ENCODE measurements around the gene TMEM101. TPM values are rescaled to one million over a fixed set of nuclear protein-coding genes. Genes with fewer than 3 reads are reported as not detected.

TMEM101 gene
- total RNA-seq, 1 experiment from 2014 or later, result 32.1 TPM

GRCh38 chr17:44008205-44008909, 6.4 kb downstream of the TMEM101 start:
- ATAC-seq, result no peak
- peak overlapping the region; percentile 92 for H3K4me3 Mint-ChIP-seq
- DNase-seq (ENCODE audit: low spot score), result peak; percentile 46
- peak overlapping the region; percentile 72; the same call in 1 of the 2 replicates for H3K27ac Mint-ChIP-seq
- H3K9me3 Mint-ChIP-seq, result no peaks in the 10 kb centered on the region
- peaks cover 23% of the 10 kb centered on the region for H3K27me3 Mint-ChIP-seq (ENCODE audit: low read depth)
- ChIA-PET POLR2A (interaction anchor here (0.9 to 1.0 kb wide), 2 partner anchors 62 to 70 kb away, joined by 3 read pairs; partner anchors contain the start of gene G6PC3), CTCF (interaction anchor here (0.5 to 7.0 kb wide), 19 partner anchors 11 to 337 kb away, joined by 3 to 74 read pairs (median 5); partner anchors contain the start of genes GRN, MPP2 and PPY)
- peaks cover 10% of the 10 kb centered on the region; the same call in 1 of the 2 replicates for H3K36me3 Mint-ChIP-seq
- peaks cover 17% of the 10 kb centered on the region for H3K4me1 Mint-ChIP-seq
- TF ChIP-seq HMGA2 (CRISPR knock-in tag; IDR thresholded peaks at IDR 0.05), result no peak
- no peak for TF ChIP-seq USF2 (CRISPR knock-in tag; IDR thresholded peaks at IDR 0.05)
- no peak for TF ChIP-seq GTF2I (CRISPR knock-in tag; conservative IDR thresholded peaks at IDR 0.05)
- no peak for TF ChIP-seq ZNF532 (CRISPR knock-in tag; IDR thresholded peaks at IDR 0.05; ENCODE audit: borderline replicate concordance)
- TF ChIP-seq TCF7 (CRISPR knock-in tag; IDR thresholded peaks at IDR 0.05; ENCODE audit: low read depth), result no peak
- TF ChIP-seq MYBL2 (CRISPR knock-in tag; IDR thresholded peaks at IDR 0.05), result no peak
- no peak for TF ChIP-seq ETV6 (CRISPR knock-in tag; IDR thresholded peaks at IDR 0.05)
- no peak for TF ChIP-seq USF1 (CRISPR knock-in tag; IDR thresholded peaks at IDR 0.05)
- no peak for TF ChIP-seq HMGXB4 (CRISPR knock-in tag; IDR thresholded peaks at IDR 0.05)

- ATAC-seq (peak; percentile 0), DNase-seq (ENCODE audit: low spot score) (no peak)
- Mint-ChIP-seq H3K27ac (peak overlapping the region; percentile 72; the same call in 1 of the 2 replicates), H3K4me3 (peak overlapping the region; percentile 92), H3K36me3 (peaks cover 10% of the 10 kb centered on the region; the same call in 1 of the 2 replicates), H3K9me3 (no peaks in the 10 kb centered on the region), H3K4me1 (peaks cover 17% of the 10 kb centered on the region), H3K27me3 (ENCODE audit: low read depth) (peaks cover 23% of the 10 kb centered on the region)
- ChIA-PET POLR2A (interaction anchor here (1.4 kb wide), 1 partner anchor 215 kb away, joined by 3 read pairs; no protein-coding TSS in a partner anchor), CTCF (interaction anchor here (0.7 to 7.0 kb wide), 22 partner anchors 10 to 338 kb away, joined by 3 to 74 read pairs (median 7); partner anchors contain the start of genes GRN, HDAC5, MPP2 and PPY)
- peak; percentile 15; the same call in 1 of the 2 replicates for TF ChIP-seq USF2 (CRISPR knock-in tag; IDR thresholded peaks at IDR 0.05)
- no peak for TF ChIP-seq NR2C2 (CRISPR knock-in tag; IDR thresholded peaks at IDR 0.05)
- TF ChIP-seq ZNF281 (CRISPR knock-in tag; IDR thresholded peaks at IDR 0.05), result no peak
- no peak for TF ChIP-seq ZNF138 (CRISPR knock-in tag; conservative IDR thresholded peaks at IDR 0.05)
- TF ChIP-seq E2F1 (CRISPR knock-in tag; IDR thresholded peaks at IDR 0.05), result no peak
Observed at GRCh38 chr17:44007346-44008204, 7.2 kb downstream of the TMEM101 start.

All from WTC11 (cell line).